NCI-H82 treated with DMSO at 0.1 percent for 48 hours (cell line): ENCODE measurements around the gene TXNRD2.

Experiments used
- DNase-seq: peaks from one replicate; lab custom pipeline; 2025; ENCODE audit not compliant: unreplicated experiment; lab: John Stamatoyannopoulos, UW

Gene TXNRD2

DNA sequence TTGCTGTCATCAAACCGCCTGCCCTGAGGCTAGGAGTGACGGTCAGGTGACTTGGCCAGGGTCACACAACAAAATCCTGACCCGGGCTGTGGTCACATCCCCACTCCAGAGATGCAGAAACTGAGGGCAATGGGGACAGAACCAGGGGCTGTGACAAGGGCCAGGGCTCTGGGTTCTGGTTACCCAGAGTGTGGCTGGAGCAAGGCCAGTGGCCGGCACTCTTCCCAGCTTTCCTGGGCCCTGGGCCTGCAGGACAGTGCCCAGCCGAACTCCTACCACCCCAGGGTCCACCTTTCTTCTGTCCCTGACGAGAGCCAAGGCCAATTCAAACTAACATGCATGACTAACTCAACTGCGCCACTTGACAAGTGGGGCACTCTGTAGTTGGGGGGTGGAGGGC is 39.1 kb upstream of the TXNRD2 start:
- DNase-seq, result no peak

- no peak for DNase-seq
Observed at GRCh38 chr22:19979712-19980493, 38.3 kb upstream of the TXNRD2 start.

- DNase-seq, result no peak
Observed at GRCh38 chr22:19978748-19979147, 37.1 kb upstream of the TXNRD2 start.

- no peak for DNase-seq
Observed at GRCh38 chr22:19977296-19978243, 36.0 kb upstream of the TXNRD2 start.

DNA sequence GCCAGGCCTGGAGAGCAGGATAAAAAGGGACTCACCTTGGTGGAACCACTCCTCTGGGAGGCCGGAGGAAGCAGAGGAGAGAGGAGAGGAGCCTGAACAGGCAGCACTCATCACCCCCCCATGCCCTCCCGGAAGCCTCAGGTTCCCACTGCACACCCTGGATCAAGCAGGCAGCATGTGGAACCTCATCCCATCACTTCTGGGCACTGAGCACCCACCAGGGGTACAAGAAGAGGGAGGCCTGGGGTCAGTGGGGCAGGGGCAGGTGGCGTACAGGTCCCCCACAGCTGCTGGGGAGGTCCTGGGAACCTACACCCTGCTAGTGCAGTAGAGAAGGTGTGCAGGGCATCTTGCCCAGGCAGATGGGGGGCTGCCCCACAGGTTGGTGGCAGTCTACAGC is 35.1 kb upstream of the TXNRD2 start:
- no peak for DNase-seq

DNA sequence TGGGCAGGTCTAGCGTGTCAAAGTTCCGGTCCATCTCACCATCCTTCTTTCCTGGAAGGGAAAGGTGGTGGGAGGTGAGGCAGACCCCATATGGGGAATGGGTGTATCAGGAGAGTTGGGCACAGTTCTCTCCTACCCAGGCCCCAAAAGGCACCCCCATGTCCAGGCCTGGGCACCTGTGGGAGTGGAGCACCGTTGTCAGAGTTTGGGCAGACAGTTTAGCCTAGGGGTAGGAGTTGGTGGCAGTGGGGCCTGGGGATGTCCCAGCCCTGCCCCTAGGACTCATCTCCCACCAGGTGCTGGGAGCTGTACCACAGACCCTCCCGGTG is 34.1 kb upstream of the TXNRD2 start:
- DNase-seq, result no peak

- DNase-seq, result no peak
Observed at GRCh38 chr22:19974935-19975706, 33.5 kb upstream of the TXNRD2 start.

GRCh38 chr22:19974268-19974861 is 32.7 kb upstream of the TXNRD2 start:
- peak; percentile 74 for DNase-seq

- DNase-seq, result no peak
Observed at GRCh38 chr22:19973551-19974267, 32.1 kb upstream of the TXNRD2 start.

DNA sequence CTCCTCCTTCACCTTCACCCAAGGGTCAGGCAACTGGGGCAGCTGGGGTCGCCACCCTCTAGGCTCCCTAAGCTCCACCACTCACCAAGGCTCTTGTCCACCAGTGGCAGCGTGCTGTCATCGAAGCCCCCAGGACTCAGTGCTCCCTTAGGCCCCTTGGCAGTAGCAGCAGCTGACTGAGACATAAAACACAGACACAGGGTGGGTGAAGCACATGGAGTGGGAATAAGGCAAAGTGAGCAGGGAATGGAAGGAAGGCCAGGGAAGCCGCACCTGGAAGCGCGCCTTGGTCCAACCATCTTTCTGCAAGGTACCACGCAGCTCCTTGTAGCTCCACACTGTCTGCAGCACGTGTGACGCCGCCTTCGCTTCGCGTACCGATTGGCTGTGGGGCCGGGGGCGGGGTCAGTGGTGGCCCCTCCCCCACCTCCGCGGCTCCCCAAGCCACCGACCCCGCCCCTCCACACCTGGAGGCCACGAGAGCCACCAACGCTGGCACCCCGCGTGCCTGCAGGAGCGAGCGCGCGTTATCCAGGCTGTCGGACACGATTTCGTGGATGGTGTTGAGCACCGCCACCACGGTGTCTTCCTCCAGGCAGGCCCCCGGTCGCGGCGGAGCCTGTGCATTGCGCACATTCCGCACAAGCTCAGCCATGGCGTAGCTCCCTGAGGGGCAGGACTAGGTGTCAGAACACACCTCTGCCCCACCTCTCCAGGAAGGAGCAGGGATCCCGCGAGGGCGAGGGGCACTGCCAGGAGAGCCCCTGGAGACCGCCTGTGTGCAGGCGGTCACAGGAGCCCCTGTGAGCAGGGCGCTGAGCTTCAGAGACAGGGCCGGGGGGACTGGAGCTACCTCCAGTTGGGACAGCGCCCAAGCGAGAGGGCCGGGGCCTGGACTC is 31.3 kb upstream of the TXNRD2 start:
- no peak for DNase-seq

GRCh38 chr22:19972251-19972650 is 30.6 kb upstream of the TXNRD2 start:
- no peak for DNase-seq

DNA sequence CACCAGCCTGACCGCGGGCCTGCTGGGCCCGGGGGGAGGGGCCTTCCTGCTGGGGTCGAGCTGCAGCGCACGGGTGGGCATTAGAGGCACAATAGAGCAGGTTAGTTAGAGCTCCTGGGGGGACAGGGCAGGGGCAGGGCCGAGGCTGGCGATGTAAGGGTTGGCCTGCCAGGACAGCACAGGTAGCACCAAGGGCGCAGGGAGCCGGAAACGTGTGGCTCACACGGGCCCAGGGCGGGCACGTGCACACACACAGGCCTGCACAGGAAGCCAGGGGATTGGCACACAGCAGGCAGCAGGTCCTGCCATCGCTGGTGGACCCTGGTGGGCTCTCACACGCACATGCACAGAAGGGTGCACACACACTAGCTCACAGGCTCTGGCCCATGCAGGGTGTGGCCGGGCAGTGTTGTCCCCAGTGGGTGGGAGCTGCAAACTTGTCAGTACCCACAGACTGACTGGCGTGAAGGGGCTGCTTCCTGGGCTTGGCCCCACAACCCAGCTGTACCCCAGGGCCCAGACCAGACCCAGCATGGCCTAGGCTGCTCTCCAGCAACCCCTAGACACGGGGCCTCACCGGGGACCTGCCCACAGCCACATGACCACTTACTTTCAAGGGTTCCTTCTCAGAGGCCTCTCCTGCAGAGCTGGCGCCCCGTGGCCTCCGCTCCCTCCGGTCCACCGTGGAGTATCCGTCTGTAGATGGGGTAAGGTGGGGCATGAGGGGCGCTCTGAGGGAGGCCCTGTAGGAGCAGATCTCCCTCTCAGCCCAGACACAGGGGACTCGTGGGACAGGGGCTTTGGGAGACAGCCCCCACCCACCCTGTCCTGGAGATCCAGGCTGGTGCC is 29.9 kb upstream of the TXNRD2 start:
- DNase-seq, result no peak

GRCh38 chr22:19970479-19971275 is 29.1 kb upstream of the TXNRD2 start:
- DNase-seq, result no peak

DNA sequence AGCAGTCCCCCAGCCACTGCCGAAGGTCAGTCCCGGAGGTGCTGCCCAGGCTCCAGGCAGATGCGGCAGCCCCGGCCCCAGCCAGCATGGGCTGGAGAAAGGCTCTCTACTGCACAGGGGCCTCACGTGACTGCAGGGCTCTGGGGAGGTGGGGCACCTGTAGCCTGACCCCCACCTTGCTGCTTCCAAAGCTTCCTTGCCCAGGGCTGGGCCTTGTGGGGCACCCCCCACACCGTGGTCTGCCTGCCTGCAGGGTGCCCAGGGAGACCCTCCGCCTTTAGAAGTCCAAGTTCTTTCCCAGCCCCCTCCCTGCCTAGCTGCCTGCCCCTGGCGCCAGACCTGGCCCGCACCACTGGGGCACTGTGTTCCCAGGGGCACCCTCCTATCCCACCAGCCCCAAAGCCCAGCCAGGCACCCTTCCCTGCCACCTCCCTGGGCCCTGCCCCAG is 28.4 kb upstream of the TXNRD2 start:
- DNase-seq, result no peak

DNA sequence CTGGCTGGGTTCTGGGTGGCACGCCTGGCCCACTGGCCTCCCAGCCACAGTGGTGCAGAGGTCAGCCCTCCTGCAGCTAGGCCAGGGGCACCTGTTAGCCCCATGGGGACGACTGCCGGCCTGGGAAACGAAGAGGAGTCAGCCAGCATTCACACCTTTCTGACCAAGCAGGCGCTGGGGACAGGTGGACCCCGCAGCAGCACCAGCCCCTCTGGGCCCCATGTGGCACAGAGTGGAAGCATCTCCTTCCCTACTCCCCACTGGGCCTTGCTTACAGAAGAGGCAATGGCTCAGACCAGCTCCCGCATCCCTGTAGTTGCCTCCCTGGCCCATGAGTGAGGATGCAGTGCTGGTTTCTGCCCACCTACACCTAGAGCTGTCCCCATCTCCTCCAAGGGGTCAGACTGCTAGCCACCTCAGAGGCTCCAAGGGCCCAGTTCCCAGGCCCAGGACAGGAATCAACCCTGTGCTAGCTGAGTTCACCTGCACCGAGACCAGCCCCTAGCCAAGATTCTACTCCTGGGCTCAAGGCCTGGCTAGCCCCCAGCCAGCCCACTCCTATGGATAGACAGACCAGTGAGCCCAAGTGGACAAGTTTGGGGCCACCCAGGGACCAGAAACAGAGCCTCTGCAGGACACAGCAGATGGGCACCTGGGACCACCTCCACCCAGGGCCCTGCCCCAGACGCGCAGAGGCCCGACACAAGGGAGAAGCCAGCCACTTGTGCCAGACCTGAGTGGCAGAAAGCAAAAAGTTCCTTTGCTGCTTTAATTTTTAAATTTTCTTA is 27.7 kb upstream of the TXNRD2 start:
- DNase-seq, result no peak

DNA sequence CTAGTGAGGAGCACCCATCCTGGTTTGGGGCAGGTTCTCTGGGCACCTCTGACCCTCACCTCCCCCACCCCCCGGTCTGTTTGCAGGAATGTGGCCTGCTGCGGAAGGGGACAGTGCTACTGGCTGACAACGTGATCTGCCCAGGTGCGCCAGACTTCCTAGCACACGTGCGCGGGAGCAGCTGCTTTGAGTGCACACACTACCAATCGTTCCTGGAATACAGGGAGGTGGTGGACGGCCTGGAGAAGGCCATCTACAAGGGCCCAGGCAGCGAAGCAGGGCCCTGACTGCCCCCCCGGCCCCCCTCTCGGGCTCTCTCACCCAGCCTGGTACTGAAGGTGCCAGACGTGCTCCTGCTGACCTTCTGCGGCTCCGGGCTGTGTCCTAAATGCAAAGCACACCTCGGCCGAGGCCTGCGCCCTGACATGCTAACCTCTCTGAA is 26.9 kb upstream of the TXNRD2 start:
- no peak for DNase-seq
